AG10803 (cell line): ENCODE results near the gene PDLIM5.

ENCODE experiments used
- DNase-seq: peaks from one replicate; pipeline ENCODE4 v3.0.0; 2010; ENCODE audit warnings: low read depth
- H3K4me3 ChIP-seq: 2 replicates; pipeline ENCODE4 v1.5.1; 2011; ENCODE audit warnings: mild to moderate bottlenecking, low read length, control low read depth
- CTCF ChIP-seq: conservative IDR thresholded peaks from 2 replicates; pipeline ENCODE4 v1.5.1; 2011; ENCODE audit warnings: mild to moderate bottlenecking, low read length, control low read depth, inconsistent platforms

PDLIM5 gene

GRCh38 chr4:94577136-94577535 is 125.4 kb downstream of the PDLIM5 start:
- H3K4me3 ChIP-seq, result no peak overlapping the region
- peak; percentile 74 for DNase-seq
- no peak for TF ChIP-seq CTCF

DNA sequence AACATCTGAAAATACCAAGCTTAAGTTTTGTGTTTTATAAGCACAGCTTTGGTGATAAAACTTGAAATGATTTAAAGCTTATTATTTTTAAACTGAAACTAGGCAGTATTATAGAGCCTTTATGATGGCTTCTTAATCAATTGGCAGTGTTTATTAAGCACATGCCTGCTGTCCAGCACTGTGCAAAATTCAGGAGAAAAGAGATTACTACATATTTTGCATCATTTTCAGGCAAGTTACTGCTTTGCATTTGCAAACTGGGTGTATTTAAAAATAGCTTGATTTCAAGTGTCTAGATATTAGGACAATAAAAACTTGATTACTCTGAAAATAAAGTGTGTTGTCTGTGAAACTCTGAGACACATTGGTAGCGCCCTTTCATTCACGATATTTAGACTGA is 126.5 kb downstream of the PDLIM5 start:
- no peak for DNase-seq
- no peak overlapping the region for H3K4me3 ChIP-seq
- TF ChIP-seq CTCF, result no peak

GRCh38 chr4:94581766-94582165 is 130.0 kb downstream of the PDLIM5 start:
- no peak overlapping the region for H3K4me3 ChIP-seq
- DNase-seq, result no peak
- no peak for TF ChIP-seq CTCF

DNA sequence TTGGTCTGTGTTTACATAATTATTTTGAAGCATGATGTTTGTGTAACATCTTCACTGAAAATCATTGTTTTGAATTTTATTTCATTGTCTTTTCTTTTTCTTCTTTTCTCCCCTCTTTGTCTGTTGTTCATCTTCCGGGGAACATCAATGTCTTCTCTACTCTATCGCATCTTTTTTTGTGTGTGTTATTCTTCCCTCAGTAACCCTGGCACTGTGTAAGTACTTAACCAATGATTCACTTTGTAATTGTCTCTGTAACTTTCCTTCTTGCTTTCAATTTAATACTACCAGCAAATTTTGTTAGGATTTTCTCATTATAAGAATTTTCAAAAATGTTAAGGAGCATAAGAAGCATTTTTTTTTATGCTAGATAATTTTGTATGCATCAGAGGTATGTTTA is 130.8 kb downstream of the PDLIM5 start:
- peak; percentile 47 for DNase-seq
- H3K4me3 ChIP-seq, result no peak overlapping the region
- no peak for TF ChIP-seq CTCF

DNA sequence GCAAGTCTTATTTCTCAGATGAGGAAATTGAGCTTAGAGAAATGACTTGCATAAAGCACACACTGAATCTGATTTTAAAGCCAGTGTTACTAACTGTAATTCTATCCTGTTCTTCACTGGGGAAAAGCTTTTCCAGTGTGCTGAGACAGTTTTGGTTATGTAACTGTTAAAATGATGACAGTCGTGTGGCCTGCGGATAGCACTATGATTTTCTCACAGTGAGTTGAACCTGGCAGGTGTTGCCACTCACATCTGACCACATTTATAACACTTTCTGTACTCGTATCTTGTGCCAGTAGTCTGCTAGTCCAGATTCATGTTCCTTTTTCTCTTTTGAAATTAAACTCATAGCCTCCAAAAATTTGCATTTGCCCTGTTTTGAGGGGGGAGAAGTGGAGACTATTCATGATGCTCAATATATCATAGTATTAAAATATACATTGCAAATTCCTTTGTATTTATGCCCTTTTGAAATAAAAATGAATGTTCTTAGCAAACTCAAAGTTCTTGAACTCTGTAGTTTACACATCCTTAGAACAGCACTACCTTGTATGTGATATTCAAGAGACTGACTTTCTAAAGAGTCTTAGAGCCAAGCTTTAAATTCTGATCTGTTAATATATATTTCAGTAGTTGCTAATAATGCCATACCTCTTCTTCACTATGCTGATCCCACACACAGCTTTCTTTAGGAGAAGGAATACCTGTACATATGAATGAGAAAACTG is 132.3 kb downstream of the PDLIM5 start:
- no peak for TF ChIP-seq CTCF
- DNase-seq, result no peak

GRCh38 chr4:94588896-94589693 is 137.4 kb downstream of the PDLIM5 start:
- H3K4me3 ChIP-seq, result no peak overlapping the region
- no peak for TF ChIP-seq CTCF
- peak; percentile 82 for DNase-seq

More for the DNA sequence above, 132.3 kb downstream of the PDLIM5 start:
- H3K4me3 ChIP-seq, result no peak overlapping the region

DNA sequence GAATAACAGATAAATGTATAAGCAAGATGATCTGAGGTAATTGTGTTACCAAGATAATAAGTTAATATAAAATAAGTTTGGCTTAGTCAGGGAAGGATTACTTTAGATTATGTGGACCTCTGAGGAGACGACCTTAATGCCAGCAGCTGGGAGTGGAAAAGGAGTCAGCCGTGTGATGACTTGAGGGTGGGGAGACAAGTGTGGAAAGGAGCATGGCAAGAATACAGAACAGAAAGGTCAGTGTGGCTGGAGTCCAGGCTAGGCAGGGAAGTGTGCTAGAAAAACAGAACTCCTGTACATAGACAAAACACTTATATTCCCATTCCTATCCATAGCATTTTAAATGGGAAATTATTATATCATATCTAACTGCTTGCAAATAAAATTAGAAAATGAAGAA is 138.8 kb downstream of the PDLIM5 start:
- TF ChIP-seq CTCF, result no peak
- no peak for DNase-seq
- no peak overlapping the region for H3K4me3 ChIP-seq
